ENCODE data around the gene RBM15. TPM values are rescaled to one million over a fixed set of nuclear protein-coding genes. Genes with fewer than 3 reads are reported as not detected.

The RBM15 gene
- total and polyA plus RNA-seq, 2 of the 13 experiments (the other 11 are each of a cell fraction or from before 2014, with no cell fraction given): 13.5 to 36.4 TPM

GRCh38 chr1:110340207-110340468 lies 961 bp downstream of the RBM15 start:
- Histone ChIP-seq H3K27ac (ENCODE audit: extremely low read length, insufficient read depth, low read length) (peak overlapping the region; percentile 100), H3K4me1 (ENCODE audit: insufficient read depth, low read length) (peaks cover 73% of the 10 kb centered on the region), H3K4me2 (ENCODE audit: low read depth, low read length) (peak overlapping the region; percentile 96), H2AFZ (ENCODE audit: low read length) (no peak overlapping the region), H3K9ac (ENCODE audit: insufficient read depth, low read depth, low read length) (peak overlapping the region; percentile 97), H3K79me2 (ENCODE audit: insufficient read depth, low read length) (peaks cover 67% of the 10 kb centered on the region), H3K27me3 (ENCODE audit: control insufficient read depth in 1 of 2, insufficient read depth in 2 of 2, low read length in 2 of 2) (no peaks in the 10 kb centered on the region; a peak in 1 of 5 replicates), H3K36me3 (replicated peaks in 1 of 2; ENCODE audit: control insufficient read depth in 1 of 2, insufficient read depth in 2 of 2, low read length in 2 of 2) (peaks cover 4 to 22% of the 10 kb centered on the region in 2 experiments; a peak in 4 of 5 replicates), H3K4me3 (replicated peaks in 1 of 3; ENCODE audit: insufficient read depth in 1 of 3, low read depth in 2 of 3, low read length in 3 of 3) (peak overlapping the region; percentile 81 to 91 (median 84)), H3K9me3 (ENCODE audit: low read length) (no peaks in the 10 kb centered on the region), H4K20me1 (ENCODE audit: insufficient read depth, low read length) (peaks cover 52% of the 10 kb centered on the region)
- in situ Hi-C loops (cut with HindIII; ENCODE audit: extremely low pct_ligation_motif_present, low pct_unique_long_range_greater_than_20kb) (no loop called here), intact Hi-C loops (cut with micrococcal nuclease; ENCODE audit: unreplicated experiment) (no loop called here)
- 0% methylated on average over 1 of the region's 9 CpGs for WGBS (ENCODE audit: low lambda C conversion rate)
- ChIA-PET CTCF (ENCODE audit: low intra/inter-chr PET ratio, low total read pairs) (no interaction called here), POLR2A (interaction anchor here (0.8 to 3.9 kb wide), 6 partner anchors 8 to 68 kb away, joined by 3 to 30 read pairs (median 10); partner anchors contain the start of gene LAMTOR5)
- FAIRE-seq (no peak), ATAC-seq (peak; percentile 0; the same call in 2 of the 3 replicates), DNase-seq (ENCODE audit: low spot score) (no peak)
- no peak for TF ChIP-seq ZNF260 (CRISPR knock-in tag; IDR thresholded peaks at IDR 0.05; ENCODE audit: borderline replicate concordance, low read depth)
- 0 out of 2 replicates have a peak, but pooled peaks have one; percentile 0 for TF ChIP-seq FOXA3 (CRISPR knock-in tag; IDR thresholded peaks at IDR 0.05)
- TF ChIP-seq IRF1 (CRISPR knock-in tag; IDR thresholded peaks at IDR 0.05; ENCODE audit: low read depth): no peak
- TF ChIP-seq ZNF232 (CRISPR knock-in tag; IDR thresholded peaks at IDR 0.05; ENCODE audit: borderline replicate concordance): no peak
- no peak for TF ChIP-seq YEATS4 (CRISPR knock-in tag; IDR thresholded peaks at IDR 0.05; ENCODE audit: borderline replicate concordance)
- TF ChIP-seq ARNT2 (CRISPR knock-in tag; IDR thresholded peaks at IDR 0.05; ENCODE audit: low read depth): peak; percentile 65; the same call in 1 of the 2 replicates
- TF ChIP-seq SIN3A (IDR thresholded peaks at IDR 0.05; ENCODE audit: borderline replicate concordance, low read depth, low read length): peak; percentile 5; the same call in 1 of the 2 replicates
- peak; percentile 19; the same call in 1 of the 2 replicates for TF ChIP-seq SALL1 (CRISPR knock-in tag; IDR thresholded peaks at IDR 0.05)
- TF ChIP-seq, protein P1, sequence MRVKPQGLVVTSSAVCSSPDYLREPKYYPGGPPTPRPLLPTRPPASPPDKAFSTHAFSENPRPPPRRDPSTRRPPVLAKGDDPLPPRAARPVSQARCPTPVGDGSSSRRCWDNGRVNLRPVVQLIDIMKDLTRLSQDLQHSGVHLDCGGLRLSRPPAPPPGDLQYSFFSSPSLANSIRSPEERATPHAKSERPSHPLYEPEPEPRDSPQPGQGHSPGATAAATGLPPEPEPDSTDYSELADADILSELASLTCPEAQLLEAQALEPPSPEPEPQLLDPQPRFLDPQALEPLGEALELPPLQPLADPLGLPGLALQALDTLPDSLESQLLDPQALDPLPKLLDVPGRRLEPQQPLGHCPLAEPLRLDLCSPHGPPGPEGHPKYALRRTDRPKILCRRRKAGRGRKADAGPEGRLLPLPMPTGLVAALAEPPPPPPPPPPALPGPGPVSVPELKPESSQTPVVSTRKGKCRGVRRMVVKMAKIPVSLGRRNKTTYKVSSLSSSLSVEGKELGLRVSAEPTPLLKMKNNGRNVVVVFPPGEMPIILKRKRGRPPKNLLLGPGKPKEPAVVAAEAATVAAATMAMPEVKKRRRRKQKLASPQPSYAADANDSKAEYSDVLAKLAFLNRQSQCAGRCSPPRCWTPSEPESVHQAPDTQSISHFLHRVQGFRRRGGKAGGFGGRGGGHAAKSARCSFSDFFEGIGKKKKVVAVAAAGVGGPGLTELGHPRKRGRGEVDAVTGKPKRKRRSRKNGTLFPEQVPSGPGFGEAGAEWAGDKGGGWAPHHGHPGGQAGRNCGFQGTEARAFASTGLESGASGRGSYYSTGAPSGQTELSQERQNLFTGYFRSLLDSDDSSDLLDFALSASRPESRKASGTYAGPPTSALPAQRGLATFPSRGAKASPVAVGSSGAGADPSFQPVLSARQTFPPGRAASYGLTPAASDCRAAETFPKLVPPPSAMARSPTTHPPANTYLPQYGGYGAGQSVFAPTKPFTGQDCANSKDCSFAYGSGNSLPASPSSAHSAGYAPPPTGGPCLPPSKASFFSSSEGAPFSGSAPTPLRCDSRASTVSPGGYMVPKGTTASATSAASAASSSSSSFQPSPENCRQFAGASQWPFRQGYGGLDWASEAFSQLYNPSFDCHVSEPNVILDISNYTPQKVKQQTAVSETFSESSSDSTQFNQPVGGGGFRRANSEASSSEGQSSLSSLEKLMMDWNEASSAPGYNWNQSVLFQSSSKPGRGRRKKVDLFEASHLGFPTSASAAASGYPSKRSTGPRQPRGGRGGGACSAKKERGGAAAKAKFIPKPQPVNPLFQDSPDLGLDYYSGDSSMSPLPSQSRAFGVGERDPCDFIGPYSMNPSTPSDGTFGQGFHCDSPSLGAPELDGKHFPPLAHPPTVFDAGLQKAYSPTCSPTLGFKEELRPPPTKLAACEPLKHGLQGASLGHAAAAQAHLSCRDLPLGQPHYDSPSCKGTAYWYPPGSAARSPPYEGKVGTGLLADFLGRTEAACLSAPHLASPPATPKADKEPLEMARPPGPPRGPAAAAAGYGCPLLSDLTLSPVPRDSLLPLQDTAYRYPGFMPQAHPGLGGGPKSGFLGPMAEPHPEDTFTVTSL (CRISPR knock-in tag; IDR thresholded peaks at IDR 0.05; ENCODE audit: borderline replicate concordance): no peak
- TF ChIP-seq, protein P2, sequence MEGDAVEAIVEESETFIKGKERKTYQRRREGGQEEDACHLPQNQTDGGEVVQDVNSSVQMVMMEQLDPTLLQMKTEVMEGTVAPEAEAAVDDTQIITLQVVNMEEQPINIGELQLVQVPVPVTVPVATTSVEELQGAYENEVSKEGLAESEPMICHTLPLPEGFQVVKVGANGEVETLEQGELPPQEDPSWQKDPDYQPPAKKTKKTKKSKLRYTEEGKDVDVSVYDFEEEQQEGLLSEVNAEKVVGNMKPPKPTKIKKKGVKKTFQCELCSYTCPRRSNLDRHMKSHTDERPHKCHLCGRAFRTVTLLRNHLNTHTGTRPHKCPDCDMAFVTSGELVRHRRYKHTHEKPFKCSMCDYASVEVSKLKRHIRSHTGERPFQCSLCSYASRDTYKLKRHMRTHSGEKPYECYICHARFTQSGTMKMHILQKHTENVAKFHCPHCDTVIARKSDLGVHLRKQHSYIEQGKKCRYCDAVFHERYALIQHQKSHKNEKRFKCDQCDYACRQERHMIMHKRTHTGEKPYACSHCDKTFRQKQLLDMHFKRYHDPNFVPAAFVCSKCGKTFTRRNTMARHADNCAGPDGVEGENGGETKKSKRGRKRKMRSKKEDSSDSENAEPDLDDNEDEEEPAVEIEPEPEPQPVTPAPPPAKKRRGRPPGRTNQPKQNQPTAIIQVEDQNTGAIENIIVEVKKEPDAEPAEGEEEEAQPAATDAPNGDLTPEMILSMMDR (CRISPR knock-in tag; IDR thresholded peaks at IDR 0.05): peak; percentile 12; the same call in 1 of the 2 replicates
- 0 out of 2 replicates have a peak, but pooled peaks have one; percentile 4 for TF ChIP-seq HNF4A (CRISPR knock-in tag; IDR thresholded peaks at IDR 0.05)
- 0 out of 2 replicates have a peak, but pooled peaks have one; percentile 7 for TF ChIP-seq NR1H2 (CRISPR knock-in tag; IDR thresholded peaks at IDR 0.05; ENCODE audit: borderline replicate concordance, low read depth)
- 0 out of 2 replicates have a peak, but pooled peaks have one; percentile 1 for TF ChIP-seq RARA (CRISPR knock-in tag; IDR thresholded peaks at IDR 0.05)
- no TSS peak for BruUV-seq (replicated peaks)

Measured in HepG2 (cell line).